Activated CD8-positive, alpha-beta memory T cell treated with anti-CD3 and anti-CD28 coated beads for 48 hours (primary cell): Measurements from ENCODE around the gene CHRNA9.

Experiments used
- DNase-seq, 3 experiments: peaks; one replicate each; pipeline ENCODE4 v3.0.0-alpha.2; 2020; ENCODE audit warnings: low read depth in 2 of 3, low spot score in 2 of 3

Gene CHRNA9

DNA sequence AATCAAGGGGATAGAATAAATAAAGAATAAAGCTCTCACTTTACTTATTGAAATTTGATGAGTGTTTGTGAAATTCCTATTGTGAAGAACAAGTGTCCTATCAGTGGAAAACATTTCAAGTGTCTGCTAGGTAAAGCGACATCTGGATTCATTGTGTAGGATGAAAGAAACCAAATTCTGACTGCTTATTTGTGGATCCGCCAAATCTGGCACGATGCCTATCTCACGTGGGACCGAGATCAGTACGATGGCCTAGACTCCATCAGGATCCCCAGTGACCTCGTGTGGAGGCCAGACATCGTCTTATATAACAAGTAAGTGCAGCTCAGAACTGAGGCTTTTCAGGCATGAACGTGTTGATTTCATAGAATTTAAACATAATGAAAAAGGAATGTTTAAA, 1.9 kb downstream of the CHRNA9 start:
- no peak for DNase-seq

- no peak for DNase-seq
Measured at GRCh38 chr4:40337523-40337922, 2.4 kb downstream of the CHRNA9 start.

DNA sequence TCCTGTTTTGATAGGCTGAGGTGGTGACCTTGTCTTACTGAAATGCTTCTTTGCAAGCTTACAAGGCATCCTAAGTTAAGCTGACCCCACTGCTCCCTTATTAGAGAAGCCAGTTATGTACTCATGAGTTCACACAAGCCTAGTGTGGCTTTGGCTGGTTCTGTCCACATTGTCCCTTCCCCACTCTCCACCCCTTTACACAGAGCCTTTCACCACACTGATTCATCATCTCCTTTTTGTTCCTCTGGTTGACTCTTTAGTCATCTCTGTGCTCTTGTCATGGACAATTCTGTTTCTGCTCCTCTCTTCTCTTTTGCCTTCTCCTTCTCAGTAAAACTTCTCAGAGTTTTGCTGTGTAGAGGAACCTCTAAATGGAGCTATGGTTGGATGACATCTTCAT, 4.9 kb downstream of the CHRNA9 start:
- DNase-seq, result no peak

DNA sequence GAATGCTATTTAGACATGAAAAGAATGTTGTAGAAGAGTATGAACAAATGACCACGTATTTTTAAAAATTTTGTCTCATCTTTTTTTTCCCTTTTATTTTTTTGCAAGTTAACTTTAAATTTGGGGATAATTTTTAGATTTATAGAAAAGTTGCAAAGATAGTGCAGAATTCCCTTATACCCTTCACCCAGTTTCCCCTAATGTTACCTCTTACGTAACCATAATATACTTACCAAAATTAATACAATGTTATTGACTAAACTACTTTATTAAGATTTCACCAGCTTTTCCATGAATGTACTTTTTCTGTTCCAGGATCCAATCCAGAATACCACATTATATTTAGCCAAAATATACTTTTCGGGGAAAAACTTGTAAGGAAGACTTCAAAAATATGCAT, 12.3 kb downstream of the CHRNA9 start:
- no peak for DNase-seq

GRCh38 chr4:40348000-40348399, 12.9 kb downstream of the CHRNA9 start:
- no peak for DNase-seq

- DNase-seq, result no peak
Measured at GRCh38 chr4:40349561-40350198, 14.5 kb downstream of the CHRNA9 start.

DNA sequence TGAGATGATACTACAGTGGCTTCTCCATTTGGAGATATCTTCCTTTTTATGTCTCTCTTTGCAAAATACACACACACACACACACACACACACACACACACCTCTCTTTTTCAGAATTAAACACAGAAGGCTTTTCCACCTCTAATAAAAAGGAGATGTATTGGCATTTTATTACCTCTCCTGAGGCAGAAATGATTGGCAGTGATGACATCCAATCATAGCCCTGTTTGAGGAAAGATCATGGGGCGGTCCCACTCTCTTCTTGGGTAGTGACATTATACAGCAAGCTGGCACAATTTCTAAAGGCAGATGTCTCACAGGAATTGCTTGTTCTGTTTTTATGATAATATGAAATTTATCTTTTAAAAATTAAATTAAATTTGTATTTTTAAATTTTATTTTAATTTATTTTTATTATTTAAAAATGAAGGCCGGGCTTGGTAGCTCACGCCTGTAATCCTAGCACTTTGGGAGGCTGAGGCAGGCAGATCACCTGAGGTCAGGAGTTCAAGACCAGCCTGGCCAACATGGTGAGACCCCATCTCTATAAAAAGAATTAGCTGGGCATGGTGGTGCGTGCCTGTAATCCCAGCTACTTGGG, 15.6 kb downstream of the CHRNA9 start:
- DNase-seq, result no peak

- no peak for DNase-seq
Measured at GRCh38 chr4:40354158-40354557, 19.0 kb downstream of the CHRNA9 start.

DNA sequence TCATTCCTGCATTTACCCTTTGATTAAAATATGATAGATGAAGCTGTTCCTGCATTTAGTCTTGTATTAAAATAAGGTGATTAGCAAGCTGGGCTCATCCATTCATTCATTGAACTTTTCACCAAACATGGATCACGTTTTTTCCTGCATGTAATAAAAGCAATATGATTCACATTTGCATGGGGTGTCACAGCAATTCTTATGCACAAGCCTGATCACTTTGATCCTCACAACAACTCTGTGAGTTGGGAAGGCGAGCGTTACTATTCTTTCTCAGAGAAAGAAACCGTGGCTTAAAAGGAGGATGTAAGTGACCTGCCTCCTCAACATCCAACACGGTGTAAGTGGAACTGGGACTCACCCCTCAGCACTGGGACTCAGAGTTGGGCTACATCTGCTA, 20.0 kb downstream of the CHRNA9 start:
- DNase-seq, result no peak

DNA sequence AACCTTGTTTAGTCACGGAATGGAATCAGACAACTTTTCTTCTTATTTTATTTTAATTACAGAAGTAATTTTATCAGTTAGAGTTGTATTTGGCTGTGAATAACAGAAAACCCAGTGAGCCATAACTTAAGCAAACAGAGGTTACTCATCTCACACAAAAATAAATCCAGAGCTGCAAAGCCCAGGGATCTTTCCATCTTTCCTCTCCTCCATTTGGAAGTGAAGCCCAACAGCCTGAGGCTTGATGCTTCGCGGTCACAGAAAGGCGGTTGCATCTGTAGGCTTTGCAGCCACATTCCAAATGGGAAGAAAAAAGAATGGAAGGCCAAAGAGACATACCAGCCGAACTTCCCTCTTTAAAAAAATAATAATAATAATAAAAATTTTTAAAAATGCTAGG, 22.6 kb downstream of the CHRNA9 start:
- DNase-seq, result no peak

DNA sequence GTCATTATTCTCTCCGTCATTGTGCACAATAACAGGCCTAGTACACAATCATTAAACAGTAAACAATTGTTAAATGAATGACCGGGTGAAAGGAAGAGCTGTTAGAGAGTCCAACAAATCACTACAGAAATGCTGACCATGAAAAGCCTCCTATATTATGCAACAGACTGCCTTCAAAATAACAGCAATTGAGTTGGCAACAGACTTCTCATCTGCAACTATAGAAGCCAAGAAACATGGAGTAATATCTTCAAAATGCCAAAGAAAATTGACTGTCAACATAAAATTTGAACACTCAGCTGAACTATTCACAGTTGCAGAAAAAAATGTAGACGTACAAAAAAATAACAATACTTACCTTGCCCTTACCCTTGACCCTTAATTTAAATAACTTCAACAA, 26.2 kb downstream of the CHRNA9 start:
- DNase-seq, result no peak

- DNase-seq, result no peak
Measured at GRCh38 chr4:40363382-40363920, 28.3 kb downstream of the CHRNA9 start.

DNA sequence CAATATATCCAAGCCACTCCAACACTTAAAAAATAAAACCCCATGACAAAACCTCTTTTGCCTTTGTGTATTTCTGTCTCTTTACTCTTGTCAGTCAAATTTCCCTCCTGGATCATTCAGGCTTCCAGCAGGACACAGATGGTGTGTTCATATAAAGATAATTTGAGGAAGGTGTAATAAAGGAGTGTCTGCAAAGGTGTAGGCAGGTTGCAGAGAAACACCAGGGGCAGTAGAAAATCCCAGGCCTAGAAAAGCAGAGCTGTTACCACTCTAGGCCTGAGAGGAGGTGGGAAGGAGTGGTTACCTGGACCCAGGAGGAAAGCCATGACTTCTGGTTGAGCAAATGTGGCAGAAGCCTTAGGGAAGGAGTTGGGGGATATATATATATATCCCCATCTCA, 28.8 kb downstream of the CHRNA9 start:
- DNase-seq, result no peak

DNA sequence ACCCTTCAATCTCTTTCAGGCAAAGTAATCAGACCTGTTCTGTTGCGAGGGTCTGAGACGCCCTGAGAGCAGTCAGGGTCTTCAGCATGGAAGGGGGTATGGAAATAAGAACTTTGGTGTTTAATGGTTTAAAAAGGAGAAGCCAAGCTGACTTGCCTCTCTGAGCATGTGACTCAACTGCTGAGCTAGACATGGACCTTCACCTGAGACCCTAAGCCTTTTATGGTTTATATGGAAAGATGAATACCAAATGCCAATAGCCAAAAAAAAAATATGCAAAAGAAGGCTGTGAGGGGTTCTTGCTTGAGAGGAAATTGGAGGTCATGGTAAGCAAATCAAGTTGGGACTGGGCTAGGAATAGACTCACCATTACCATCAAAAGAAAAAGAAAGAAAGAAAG, 30.6 kb downstream of the CHRNA9 start:
- DNase-seq, result no peak

DNA sequence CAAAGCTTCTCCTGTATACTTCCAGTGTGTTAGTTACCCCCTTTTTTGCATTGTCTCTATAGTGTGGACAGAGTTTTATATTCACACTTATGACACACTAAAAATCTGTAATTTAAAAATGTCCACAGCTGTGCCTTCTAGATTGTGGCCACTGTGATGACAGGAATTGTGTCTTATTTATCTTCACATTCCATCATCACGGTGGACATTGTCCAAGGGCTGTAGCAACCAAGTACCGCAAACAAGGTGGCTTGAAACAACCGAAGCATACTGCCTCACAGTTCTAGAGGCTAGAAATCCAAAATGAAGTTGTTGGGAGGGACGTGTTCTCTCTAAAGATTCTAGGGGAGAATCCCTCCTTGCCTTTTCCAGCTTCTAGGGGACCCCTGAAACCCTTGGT, 32.3 kb downstream of the CHRNA9 start:
- DNase-seq, result no peak

GRCh38 chr4:40369437-40370274, 34.5 kb downstream of the CHRNA9 start:
- DNase-seq, result no peak

DNA sequence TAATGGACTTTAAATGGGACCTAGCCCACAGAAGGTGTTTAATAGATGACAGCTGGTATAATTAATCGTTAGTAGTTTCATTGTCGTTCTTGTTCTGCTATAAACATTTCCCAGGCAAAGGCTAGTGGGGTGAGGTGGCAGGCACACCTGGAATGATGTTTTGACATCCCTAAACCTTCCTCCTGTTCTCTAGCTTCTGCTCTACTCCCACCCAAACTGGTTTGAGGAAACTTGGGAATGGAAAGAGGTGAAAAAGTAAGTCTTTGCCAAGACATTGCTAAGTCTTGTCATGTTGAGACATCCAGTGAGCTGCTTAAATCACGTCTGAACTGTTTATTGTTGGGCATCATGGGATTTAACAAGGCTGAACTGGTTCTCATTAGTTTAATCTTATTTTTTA, 37.5 kb downstream of the CHRNA9 start:
- no peak for DNase-seq

DNA sequence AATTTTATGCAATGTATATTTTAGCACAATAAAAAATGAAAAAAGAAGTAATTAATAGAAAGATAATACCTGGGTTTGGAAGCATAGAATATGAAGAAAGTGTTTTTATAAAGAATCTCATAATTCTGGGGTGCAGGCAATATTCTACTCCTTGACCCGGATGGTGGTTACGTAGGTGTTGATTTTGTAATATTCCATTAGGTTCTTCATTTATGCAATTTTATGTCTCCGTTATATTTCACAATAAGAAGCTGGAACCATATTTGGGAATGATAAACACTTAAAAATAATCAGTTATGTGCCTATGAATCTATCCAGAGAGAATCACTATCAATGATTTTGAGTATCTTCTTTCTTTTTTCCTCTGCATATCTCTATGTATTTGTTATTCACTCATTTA, 38.5 kb downstream of the CHRNA9 start:
- DNase-seq, result no peak

DNA sequence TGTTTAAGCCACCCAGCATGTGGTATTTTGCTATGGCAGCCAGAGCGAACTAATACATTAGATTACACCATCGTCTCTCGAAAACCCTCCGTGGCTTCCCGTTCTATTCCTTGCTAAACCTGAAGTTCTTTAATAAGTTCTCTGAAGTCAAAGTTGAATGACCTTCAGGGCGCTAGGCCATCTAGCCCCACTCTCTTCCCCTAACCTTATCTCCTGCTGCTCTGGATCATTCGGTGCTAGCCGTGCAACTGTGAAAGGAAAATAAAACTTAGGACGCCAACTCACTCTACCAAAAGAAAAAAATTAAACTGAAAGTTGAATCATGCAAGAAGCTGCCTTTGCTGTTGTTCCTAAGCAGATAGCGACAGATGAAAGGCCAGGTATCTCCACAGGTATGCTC, 40.0 kb downstream of the CHRNA9 start:
- no peak for DNase-seq

GRCh38 chr4:40375620-40376019, 40.5 kb downstream of the CHRNA9 start:
- DNase-seq, result no peak

DNA sequence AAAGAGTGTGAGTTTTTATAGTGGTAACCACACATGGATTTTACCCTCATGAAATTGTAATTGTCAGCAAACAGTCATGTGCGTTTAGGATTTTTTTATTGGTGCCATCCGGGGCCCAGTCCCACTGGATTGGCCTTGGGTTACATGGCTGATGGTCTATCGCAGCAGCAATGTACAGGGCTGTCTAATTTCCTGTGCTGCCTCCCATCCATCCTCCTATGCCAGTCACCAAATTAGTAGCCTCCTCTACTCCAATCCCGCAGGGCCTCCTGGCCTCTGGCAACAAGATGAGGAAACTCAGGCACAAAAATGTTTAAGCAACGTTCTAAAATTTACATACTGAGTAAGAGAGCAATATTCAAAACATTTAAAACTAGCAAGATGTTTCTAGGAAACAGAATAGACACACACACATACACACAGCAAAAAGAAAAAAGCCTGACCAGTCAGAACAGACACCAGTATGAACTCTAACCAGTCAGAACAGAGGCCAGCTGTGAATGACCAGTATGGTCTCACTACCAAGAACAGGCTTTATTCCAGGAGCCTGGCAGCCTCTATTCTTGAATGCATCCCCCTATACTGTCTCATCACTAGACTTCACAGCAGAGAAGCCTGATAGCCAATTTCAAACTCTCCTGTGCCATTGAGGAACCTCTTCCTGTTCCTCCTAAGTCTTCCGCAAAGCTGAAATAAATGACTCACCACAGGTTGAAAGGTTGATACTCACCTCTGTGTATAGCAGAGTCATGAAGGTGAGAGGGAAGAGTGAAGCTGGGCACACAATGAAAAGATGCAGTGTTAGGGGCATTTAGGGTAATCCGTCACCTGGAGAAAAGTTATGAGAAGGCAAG, 42.6 kb downstream of the CHRNA9 start:
- no peak for DNase-seq
